ENCODE measurements around the gene SLC66A2.

DNA sequence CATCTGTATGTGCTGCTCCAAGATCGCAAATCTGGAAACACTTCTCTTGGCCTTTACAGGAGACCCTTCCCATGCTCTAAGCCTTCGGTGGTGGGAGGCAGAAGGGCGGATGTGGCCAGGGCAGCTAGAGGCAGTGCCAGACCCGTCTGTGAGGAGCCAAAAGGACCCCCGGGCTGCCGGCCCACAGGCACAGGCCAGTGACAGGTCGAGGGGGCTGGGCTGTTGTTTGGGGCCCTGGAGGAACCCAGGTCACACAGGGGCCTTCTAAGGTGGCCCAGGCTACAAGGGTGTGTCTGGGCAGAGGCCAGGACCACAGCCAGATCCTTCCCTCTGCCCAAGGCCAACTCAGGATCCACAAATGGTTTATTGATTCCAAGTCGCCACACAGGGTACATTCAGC, 49.4 kb downstream of the SLC66A2 start:
- TF ChIP-seq CTCF (conservative IDR thresholded peaks at IDR 0.05; ENCODE audit: low read depth, low read length) = no peak
- TF ChIP-seq EZH2phosphoT487 (IDR thresholded peaks at IDR 0.05; ENCODE audit: borderline replicate concordance, low read length) = no peak
- TF ChIP-seq EZH2 (IDR thresholded peaks at IDR 0.05; ENCODE audit: low read length, unreplicated experiment) = no peak
